GM21529 (cell line): ENCODE results near the gene BLMH.
A peak's percentile ranks its signal among the peaks of the same experiment; 100 is the strongest.

Experiments used
- ATAC-seq: cut with Tn5 transposase; IDR thresholded peaks from one replicate; pipeline ENCODE4 v1.9.1; 2021; ENCODE audit not compliant: unreplicated experiment

BLMH gene, protein sequence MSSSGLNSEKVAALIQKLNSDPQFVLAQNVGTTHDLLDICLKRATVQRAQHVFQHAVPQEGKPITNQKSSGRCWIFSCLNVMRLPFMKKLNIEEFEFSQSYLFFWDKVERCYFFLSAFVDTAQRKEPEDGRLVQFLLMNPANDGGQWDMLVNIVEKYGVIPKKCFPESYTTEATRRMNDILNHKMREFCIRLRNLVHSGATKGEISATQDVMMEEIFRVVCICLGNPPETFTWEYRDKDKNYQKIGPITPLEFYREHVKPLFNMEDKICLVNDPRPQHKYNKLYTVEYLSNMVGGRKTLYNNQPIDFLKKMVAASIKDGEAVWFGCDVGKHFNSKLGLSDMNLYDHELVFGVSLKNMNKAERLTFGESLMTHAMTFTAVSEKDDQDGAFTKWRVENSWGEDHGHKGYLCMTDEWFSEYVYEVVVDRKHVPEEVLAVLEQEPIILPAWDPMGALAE

DNA sequence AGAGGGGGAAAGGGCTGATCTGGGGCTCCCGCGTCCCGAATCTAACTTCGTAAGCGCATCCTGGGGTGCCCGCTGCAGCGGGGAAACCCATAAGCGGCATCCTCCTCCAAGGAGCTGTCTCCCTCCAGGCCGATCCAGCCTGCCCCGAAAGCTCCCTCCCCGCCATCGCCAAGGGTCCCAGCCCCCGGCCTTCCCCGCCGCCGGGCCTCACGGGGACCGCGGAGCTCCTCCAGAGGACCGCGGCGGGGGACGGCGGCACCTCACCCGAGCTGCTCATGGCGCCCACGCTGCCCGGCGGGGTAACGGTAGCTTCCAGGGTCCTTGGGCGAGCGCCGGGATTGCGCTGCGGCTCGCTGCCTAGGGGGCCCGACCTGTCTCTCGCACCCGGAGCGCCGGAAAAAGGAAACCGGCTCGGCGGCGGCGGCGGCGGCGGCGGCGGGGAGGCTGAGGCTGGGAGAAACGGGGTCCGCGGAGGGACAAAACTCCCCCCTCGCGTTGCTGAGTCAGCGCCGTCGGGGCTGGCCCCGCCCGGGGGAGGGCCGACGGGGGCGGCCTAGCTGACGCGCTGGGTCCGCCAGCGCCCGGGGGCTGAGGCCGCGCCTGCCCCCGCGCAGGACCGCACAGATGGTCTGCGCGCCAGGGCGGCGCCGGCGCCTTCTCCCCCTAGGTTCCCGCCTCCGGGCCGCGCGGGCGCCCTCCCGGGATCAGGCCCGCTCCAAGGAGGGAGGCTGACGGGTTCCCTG is at the start of gene BLMH:
Gene BLMH (minus strand): TSS at position 402 of the 743 bp plus-strand sequence. CDS start 125 bp downstream, at position 277.
- ATAC-seq = peak; percentile 65

- no peak for ATAC-seq
Measured at GRCh38 chr17:30340801-30341356, 49.1 kb upstream of the BLMH start.

DNA sequence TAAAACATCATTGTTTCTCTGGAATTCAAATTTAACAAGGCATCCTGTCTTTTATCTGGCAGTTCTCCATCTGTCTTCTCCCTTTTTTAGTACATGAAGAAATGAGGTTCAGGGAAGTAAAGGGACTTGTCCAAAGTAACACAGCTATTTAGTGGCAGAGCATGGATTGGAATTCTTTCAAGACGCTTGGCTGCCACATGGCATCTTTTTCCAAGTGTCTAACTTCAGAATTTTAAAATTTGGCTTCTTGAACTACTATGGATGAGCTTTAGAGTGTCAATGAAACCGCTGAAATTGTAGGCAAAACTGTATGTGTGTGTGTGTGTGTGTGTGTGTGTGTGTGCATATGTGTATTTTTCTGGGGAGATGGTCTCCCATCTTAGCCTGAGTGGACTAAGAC is 47.3 kb upstream of the BLMH start:
- no peak for ATAC-seq

DNA sequence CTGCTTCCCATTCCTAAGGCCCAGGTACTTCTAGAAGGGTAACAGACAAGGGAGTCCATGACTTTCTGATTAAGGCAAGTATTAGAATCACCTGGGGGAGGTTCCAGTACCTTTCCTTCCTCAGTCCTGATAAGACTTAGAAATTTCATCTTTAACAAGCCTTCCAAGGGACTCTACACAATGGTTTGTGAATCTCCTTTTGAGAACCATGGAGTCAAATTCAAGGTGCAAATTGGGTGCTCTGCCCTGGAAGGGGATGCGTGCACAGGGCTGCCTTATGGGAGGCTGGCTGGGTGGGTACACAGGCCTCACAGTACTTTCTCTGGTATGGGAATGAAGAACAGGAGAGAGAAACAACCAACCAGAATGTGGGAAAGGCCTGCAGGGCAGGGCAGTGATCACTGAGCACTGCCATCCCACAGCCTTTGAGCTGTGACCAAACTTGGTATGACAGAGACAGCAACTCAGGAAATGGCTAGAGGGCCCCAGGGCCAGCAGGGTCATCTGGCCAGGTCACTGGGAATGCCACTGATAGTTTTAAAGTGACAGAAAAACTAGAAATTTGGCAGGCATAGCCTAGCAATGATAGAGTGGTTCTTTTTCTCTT is 45.8 kb upstream of the BLMH start:
- ATAC-seq = no peak

- no peak for ATAC-seq
Measured at GRCh38 chr17:30336369-30337171, 44.8 kb upstream of the BLMH start.

GRCh38 chr17:30334421-30334820 is 42.7 kb upstream of the BLMH start:
- no peak for ATAC-seq

DNA sequence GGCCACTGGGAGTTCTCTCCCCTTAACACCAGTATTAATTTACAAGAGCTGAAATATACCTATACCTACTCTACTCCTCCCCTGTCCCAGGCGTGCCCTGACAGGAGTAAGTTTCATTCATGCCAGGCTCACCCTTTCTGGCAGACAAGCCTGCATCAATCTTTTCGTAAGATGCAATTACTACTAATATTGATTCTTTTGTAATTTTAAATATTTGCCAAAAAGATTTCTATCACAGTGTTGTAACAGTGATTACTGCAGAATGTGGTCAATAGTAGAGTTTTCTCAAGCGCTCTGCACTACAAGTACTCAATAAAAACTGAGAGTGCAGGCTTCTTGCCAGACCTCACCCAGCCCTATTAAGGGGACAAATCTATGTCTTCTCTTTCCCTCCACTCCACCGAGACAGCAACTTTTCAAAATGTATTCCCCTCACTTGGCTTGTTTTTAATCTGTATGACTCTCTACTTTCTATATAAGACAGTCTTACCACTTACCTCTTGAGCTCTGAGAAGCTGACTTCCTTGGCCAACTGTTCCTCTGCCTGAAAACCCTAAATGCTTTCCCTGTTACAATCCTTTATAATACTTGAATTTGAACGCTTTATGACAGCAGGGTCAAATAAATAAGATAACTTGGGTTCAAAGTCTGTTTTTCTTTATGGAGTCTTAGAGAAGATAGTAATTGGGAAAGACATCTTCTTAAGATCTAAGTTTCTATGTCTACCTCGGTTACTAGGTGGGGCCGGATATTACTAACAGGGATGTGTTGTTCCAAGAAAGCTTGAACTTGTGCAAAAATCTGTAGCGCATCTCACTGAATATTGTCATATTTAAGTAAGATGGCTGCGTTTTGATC is 42.0 kb upstream of the BLMH start, which contains the start of gene TMIGD1:
Gene TMIGD1 (minus strand): TSS at position 555 of the 858 bp plus-strand sequence. CDS start 1,924 bp downstream, outside the sequence.
- no peak for ATAC-seq

DNA sequence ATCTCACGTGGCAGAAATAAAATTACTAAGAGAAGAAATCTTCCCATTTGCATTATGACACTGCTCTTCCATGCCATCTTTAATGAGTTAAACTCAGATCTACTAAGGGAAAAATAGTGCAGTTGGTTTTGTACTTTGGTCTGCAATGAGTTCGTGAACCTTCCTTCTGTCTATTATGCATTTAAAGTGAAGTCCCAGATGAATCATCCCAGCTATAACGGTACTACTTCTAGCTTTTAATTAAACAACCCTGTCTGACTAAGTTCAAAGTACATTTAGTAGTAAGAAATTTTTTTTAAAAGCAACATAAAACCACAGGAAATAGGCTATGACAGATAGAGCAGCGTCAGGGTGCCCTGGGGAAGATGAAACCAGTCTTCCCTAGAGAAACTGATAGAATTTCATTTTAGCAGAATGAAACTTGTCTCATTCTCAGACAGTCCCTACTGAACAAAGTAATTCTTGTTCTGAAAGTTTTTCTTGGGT is 40.4 kb upstream of the BLMH start:
- peak; percentile 61 for ATAC-seq

DNA sequence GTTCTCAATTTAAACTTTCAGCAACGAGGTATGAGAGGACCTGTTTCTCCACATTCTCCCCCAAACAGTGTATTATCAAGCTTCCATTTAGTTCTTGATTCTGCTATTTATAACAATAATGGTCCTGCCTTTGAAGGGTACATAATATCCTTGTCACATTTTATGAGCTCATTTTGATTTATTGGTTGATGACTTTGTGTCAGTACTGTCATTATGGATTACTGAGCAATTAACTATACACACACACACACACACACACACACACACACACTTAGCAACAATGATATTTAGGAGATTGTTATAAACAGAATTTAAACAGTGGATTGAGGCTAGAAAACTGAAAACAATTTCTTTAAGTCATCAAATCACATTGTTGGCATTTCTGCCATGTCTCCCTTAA is 35.1 kb upstream of the BLMH start:
- no peak for ATAC-seq

GRCh38 chr17:30324723-30325122 is 33.0 kb upstream of the BLMH start:
- ATAC-seq = no peak

DNA sequence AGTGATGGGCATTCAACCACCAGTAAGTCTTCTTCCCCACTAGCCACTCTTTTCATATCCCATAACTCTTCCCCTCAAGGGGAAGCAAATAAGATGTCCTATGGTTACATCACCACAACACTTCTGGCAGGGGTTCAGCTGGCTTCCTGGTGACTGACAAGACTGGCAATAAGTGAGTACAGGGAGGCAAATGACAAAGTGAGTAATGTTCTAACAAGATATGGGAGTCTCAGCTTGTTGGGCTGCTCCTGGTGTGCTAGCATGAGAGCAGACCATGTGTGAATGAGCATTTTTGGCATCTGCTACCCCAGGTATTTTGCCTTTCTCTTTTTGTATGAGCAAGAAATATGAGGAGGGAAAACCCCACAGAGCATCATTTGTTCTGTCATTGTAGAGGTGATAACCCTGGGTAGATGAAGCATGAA is 32.2 kb upstream of the BLMH start:
- ATAC-seq = no peak

DNA sequence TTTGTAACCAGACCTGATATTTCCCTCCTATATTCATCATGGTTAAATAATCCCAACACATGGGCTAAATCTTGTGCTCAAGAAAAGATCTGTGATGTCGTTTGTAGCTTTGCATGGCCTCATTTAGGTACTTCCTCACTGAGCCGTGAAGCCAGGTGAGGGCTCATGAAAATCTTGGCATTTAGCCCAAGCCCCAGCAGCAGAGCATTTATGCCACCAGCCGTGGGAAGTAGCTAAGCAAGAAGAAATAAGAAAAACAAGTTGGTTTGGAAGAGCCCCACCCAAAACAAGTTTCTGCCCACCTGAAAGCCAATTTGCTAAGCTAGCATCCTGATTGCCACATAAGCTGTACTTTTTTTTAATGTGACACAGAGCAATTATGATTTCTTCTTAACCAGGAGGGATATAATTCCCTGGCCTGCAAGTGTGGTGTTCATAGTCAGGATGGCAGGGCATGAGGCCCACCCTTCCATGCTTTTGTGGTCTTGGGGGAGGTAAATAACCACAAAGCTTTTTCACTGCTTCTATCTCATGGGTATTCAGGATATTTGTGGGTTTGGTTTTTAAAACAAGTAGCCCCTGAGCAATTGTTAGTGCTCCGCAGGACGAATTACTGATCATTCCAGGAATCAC is 31.6 kb upstream of the BLMH start:
- no peak for ATAC-seq

- ATAC-seq = no peak
Measured at GRCh38 chr17:30321314-30321713, 29.6 kb upstream of the BLMH start.

DNA sequence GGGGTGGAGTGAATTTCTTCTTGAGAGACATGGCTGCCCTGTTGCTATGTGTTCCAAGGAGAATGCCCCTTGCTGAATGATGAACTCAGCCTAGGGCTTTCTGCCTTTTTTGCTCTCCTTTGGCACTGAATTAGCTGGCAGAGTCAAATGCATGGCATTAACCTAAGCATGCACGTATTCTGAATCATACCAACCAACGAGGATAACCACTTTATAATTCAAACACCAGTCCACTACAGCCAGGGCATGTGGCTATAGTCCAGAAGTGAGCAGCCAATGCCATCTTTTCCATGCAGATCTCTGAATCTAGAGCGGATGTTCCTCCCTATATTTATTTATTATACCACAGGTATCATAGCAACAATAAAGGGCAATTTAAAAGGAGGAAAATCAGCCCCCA is 26.4 kb upstream of the BLMH start:
- ATAC-seq = no peak

GRCh38 chr17:30316736-30317135 is 25.0 kb upstream of the BLMH start:
- no peak for ATAC-seq

DNA sequence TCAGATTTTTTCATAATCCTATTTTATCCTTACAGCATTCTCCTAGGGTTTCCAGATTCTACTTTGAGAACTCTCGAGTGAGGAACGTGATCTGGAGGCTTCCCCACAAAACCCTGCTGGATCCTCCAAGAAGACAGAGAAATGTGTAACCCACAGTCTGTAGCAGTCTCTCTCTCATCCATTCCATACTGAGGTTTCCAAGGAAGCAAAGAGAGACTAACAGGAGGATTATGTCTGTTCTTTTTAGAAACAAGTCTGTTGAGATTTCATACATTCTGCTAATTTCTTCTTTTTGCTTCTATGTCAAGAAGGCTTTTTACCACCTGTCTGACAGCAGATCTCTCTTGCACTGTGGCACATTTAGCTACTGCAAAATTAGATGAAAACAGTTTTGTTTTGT is 23.4 kb upstream of the BLMH start:
- ATAC-seq = no peak

DNA sequence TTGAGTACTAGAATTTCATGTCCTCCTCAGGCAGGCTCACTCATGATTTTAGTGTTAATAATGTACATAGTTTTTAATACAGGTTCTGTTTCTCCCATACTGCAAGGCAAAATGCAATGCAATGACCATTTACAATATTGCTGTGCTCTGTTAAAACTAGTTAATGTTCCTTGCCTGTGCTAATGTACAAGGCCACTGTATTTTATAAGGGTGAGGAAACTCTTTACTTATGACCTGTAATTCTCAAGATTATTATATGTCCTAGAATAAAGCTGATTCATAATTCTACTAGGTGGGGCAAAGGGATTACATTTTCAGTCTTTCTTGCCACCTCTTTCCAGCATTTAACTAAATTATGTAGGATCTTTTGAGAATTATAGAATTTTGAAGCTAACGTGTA is 22.7 kb upstream of the BLMH start:
- ATAC-seq = no peak

- no peak for ATAC-seq
Measured at GRCh38 chr17:30312226-30312625, 20.5 kb upstream of the BLMH start.

DNA sequence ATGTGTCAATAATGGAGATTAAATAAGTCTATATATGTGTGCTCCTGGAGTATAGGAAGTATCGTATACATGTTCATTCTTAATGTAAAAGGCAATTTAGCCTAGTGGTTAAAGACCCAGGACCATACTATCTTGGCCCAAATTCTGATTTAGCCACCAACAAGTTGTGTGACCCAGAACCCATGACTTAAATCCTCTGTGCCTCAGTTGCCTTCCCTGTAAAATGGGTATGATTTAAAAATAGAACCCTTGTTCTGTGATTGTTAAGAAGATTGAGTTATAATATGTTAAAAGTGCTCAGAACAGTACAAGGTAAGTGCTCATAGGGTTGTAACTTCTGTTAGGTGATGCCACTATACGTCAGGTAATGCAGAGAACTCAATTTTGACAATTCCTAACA is 18.8 kb upstream of the BLMH start:
- no peak for ATAC-seq
